AG04449 (cell line): ENCODE data around the gene EDAR.

Experiments used
- CTCF ChIA-PET: fragments of 350-600 bp; formaldehyde crosslinking; extraction: SDS; loops from one replicate; lab custom pipeline; 2021; ENCODE audit warnings: antibody characterized with exemption; lab: Yijun Ruan, JAX
- POLR2A ChIA-PET: fragments of 400-600, 350-600 bp; formaldehyde crosslinking; extraction: SDS; loops from one replicate; lab custom pipeline; 2020; ENCODE audit warnings: antibody characterized with exemption, inconsistent platforms; lab: Yijun Ruan, JAX
- DNase-seq: peaks from one replicate; pipeline ENCODE4 v3.0.0-alpha.2; 2010; ENCODE audit warnings: low read depth, low spot score
- H3K4me3 ChIP-seq: 2 replicates; pipeline ENCODE4 v1.5.1; 2011; ENCODE audit warnings: low read depth, mild to moderate bottlenecking, control low read depth, low read length
- CTCF ChIP-seq: IDR thresholded peaks from one replicate; pipeline ENCODE4 v1.5.1; 2011; ENCODE audit warnings: mild to moderate bottlenecking, moderate library complexity, low read length, control low read depth, inconsistent platforms; ENCODE audit not compliant: insufficient read depth; ENCODE audit errors: missing control alignments

The EDAR gene

GRCh38 chr2:108969856-108970255 is 19.2 kb downstream of the EDAR start:
- CTCF ChIA-PET, result interaction anchor here (1.2 kb wide), 1 partner anchor 9 kb away, joined by 3 read pairs; no protein-coding TSS in a partner anchor
- POLR2A ChIA-PET, result no interaction called here
- DNase-seq, result no peak
- H3K4me3 ChIP-seq, result no peak overlapping the region
- TF ChIP-seq CTCF, result no peak

- no peak for DNase-seq
- TF ChIP-seq CTCF, result no peak
These were observed 20.4 kb downstream of the EDAR start for GRCh38 chr2:108968619-108969018.

DNA sequence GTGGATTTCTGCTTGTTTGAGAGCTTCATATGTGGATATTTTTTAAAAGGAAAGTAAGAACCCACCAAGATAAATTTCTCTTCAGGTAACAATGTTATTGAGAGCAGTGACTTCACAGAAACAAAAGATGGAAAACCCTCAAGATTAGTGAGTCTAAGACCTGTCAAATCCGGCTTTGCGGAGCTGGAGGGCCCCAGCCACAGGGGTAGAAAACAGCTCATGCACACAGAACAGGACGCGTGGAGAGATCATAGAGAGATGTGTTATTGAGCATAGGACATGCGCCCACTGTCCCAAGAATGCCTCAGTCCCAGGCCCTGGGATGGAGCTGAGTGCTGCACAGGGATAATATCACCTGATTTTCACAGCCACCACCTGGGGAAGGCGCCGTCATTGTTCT is 21.3 kb downstream of the EDAR start:
- ChIA-PET CTCF (interaction anchor here (0.7 kb wide), 1 partner anchor 42 kb away, joined by 3 read pairs; no protein-coding TSS in a partner anchor), POLR2A (no interaction called here)
- no peak for DNase-seq
- TF ChIP-seq CTCF, result no peak
- H3K4me3 ChIP-seq, result no peak overlapping the region

More at GRCh38 chr2:108968619-108969018, 20.4 kb downstream of the EDAR start:
- POLR2A ChIA-PET, result interaction anchor here (0.6 kb wide), 1 partner anchor 79 kb away, joined by 3 read pairs; no protein-coding TSS in a partner anchor
- CTCF ChIA-PET, result interaction anchor here (1.2 kb wide), 1 partner anchor 10 kb away, joined by 3 read pairs; no protein-coding TSS in a partner anchor
- no peak overlapping the region for H3K4me3 ChIP-seq

DNA sequence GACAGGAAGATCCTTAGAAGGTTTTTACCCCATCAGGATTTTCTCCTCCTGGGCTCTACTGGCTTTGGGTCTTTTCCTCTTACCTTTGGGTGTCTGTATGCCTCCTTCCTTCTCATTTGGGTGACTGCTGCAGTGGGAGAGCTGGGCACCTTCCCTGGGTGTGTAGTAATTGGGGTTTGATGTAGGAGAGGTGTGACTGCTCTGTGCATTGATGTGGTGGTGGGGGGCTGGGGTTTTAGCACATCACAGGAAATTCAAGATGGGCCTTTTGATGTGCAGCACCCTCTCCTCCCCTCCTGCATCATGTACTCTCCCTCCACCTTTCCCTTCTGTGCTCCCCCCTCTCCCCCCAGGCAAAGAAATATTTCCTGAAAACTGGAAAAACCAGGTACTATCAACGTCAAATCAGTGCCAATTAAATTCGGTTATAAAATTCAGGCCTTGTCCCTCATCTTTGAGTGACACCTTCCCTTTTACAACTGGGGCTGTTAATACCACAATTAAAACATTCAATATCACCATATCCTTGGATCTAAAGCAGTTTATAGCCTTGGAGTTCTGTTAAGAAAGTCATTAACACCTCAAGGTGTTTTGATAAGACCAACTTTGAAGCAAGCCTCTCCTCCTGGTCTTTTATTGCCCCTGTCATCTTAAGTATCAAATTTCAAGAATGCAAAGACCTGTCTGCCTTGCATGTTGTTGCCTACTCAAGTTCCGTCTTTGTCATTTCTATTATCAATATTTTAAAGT is 23.3 kb downstream of the EDAR start:
- ChIA-PET CTCF (no interaction called here), POLR2A (no interaction called here)
- no peak for TF ChIP-seq CTCF
- DNase-seq, result no peak
- no peak overlapping the region for H3K4me3 ChIP-seq

DNA sequence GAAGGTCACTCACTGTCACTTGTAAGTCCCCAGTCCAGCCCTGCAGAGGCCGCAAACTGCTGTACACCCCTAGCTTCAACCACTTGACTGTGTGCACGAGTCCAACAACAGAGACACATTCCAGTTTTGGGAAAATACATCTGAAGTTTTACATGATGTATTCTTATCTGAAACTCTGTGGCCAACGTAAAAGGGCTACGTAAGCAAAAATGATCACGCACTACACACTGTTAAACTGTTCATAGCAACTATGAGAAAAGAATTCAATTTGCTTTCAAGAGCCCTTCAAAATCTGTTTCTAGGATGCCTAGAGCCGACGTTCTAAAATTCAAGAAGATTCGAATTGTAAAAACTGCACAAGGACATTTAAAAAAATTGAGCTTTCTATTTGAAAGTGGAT is 26.0 kb downstream of the EDAR start:
- DNase-seq, result no peak
- TF ChIP-seq CTCF, result no peak
- CTCF ChIA-PET, result interaction anchor here (1.0 kb wide), 1 partner anchor 12 kb away, joined by 3 read pairs; no protein-coding TSS in a partner anchor
- H3K4me3 ChIP-seq, result no peak overlapping the region
- POLR2A ChIA-PET, result no interaction called here

- CTCF ChIA-PET, result no interaction called here
- POLR2A ChIA-PET, result no interaction called here
- TF ChIP-seq CTCF, result no peak
- no peak for DNase-seq
- no peak overlapping the region for H3K4me3 ChIP-seq
These were observed 27.2 kb downstream of the EDAR start for GRCh38 chr2:108961796-108962195.
